Kidney (tissue), 14 donors: ENCODE data around the gene MFAP4. TPM values are rescaled to one million over a fixed set of nuclear protein-coding genes. Genes with fewer than 3 reads are reported as not detected.

Source experiments
- DNase-seq, 5 donors: peaks; one replicate each; pipeline ENCODE4 v3.0.0-alpha.2; 2013 to 2020
- FAIRE-seq: peaks from 2 replicates; lab custom pipeline; 2012; peaks lifted over from hg19 to GRCh38; lab: Jason Lieb, UNC
- H3K27ac ChIP-seq, 2 donors: one replicate each; pipeline ENCODE4 v1.7.0; 2013; ENCODE audit warnings: low read depth in 2 of 2, low read length in 2 of 2, inconsistent platforms in 1 of 2
- H3K27me3 ChIP-seq: one replicate; pipeline ENCODE4 v1.7.1; 2013; ENCODE audit warnings: low read length, inconsistent platforms; ENCODE audit not compliant: control insufficient read depth, insufficient read depth
- H3K36me3 ChIP-seq, 3 donors: one replicate each; pipeline versions ENCODE4 v1.7.0 to v1.7.1; 2013; ENCODE audit warnings: low read length in 3 of 3, control low read depth in 1 of 3, inconsistent platforms in 1 of 3; ENCODE audit not compliant: insufficient read depth in 3 of 3, control insufficient read depth in 2 of 3
- H3K4me1 ChIP-seq, 3 donors: one replicate each; pipeline versions ENCODE4 v1.7.0 to v1.7.1; 2013; ENCODE audit warnings: low read length in 3 of 3, inconsistent platforms in 1 of 3, low read depth in 1 of 3; ENCODE audit not compliant: control insufficient read depth in 2 of 3, insufficient read depth in 2 of 3
- H3K4me3 ChIP-seq, 3 donors: one replicate each; pipeline versions ENCODE4 v1.7.0 to v1.8.1; 2013; ENCODE audit warnings: low read length in 3 of 3, control low read depth in 1 of 3, inconsistent platforms in 1 of 3
- H3K9ac ChIP-seq, 3 donors: one replicate each; pipeline versions ENCODE4 v1.7.0 to v1.7.1; 2013; ENCODE audit warnings: low read length in 3 of 3, control low read depth in 1 of 3, inconsistent platforms in 1 of 3
- H3K9me3 ChIP-seq, 3 donors: one replicate each; pipeline versions ENCODE4 v1.7.0 to v1.7.1; 2013; ENCODE audit warnings: low read length in 3 of 3, control low read depth in 1 of 3, inconsistent platforms in 1 of 3; ENCODE audit not compliant: control insufficient read depth in 2 of 3, insufficient read depth in 1 of 3
- CTCF ChIP-seq: IDR thresholded peaks from 3 replicates; pipeline ENCODE4 v1.5.1; 2012; ENCODE audit warnings: mild to moderate bottlenecking, moderate library complexity, borderline replicate concordance; ENCODE audit not compliant: insufficient read depth; ENCODE audit errors: extremely low read depth
- intact Hi-C: fragments of 100-400 bp; cut with DNase I; formaldehyde crosslinking; loops from one replicate; pipeline ENCODE4 v1.11.1; 2022
- polyA plus RNA-seq: library from polyadenylated mRNA; stranded (reverse); fragments of 350-450 nt; fragmentation: Illumina TruSeq; extraction: RNeasy Lipid Tissue Mini Kit (QIAGEN cat#74804); gene quantifications from one replicate; pipeline ENCODE4 v1.2.3, GENCODE V29; 2014; ENCODE audit warnings: low read depth, low replicate concordance; ENCODE audit not compliant: insufficient read depth
- total RNA-seq: library from RNA; stranded (reverse); fragmentation: NEBNext Ultra II Directional; extraction: Animal tissue kit (Norgen Biotek cat#: 25700); gene quantifications from one replicate; pipeline ENCODE4 v1.2.1, GENCODE V29; 2021
- donor health status: control.
- donor health status: control.
- donor health status: control.
- donor health status: control.
- donor health status: control.
- donor health status: DM: yes; HTN: yes; CAD: no.
- donor health status: Normal renal cell carcinoma (clear cell type).

The MFAP4 gene
- total and polyA plus RNA-seq, 2 donors from 2014 or later: 27.6 to 51.1 TPM

GRCh38 chr17:19418251-19418992 lies 31.4 kb upstream of the MFAP4 start:
- intact Hi-C loops: no loop called here
- H3K27me3 ChIP-seq: no peaks in the 10 kb centered on the region
- H3K9me3 ChIP-seq: no peaks in the 10 kb centered on the region
- H3K4me1 ChIP-seq: no peaks in the 10 kb centered on the region
- FAIRE-seq: no peak
- TF ChIP-seq CTCF: no peak
- H3K36me3 ChIP-seq: no peaks in the 10 kb centered on the region
- H3K9ac ChIP-seq: no peak overlapping the region
- no peak overlapping the region for H3K27ac ChIP-seq
- no peak overlapping the region for H3K4me3 ChIP-seq
- DNase-seq: no peak

GRCh38 chr17:19417611-19418010 lies 30.6 kb upstream of the MFAP4 start:
- H3K27ac ChIP-seq: no peak overlapping the region

GRCh38 chr17:19415806-19416775 lies 29.1 kb upstream of the MFAP4 start:
- H3K27ac ChIP-seq: no peak overlapping the region
- no peak for FAIRE-seq

More at GRCh38 chr17:19417611-19418010, 30.6 kb upstream of the MFAP4 start:
- Histone ChIP-seq H3K27me3 (no peaks in the 10 kb centered on the region), H3K36me3 (no peaks in the 10 kb centered on the region), H3K9me3 (no peaks in the 10 kb centered on the region), H3K4me3 (no peak overlapping the region), H3K4me1 (no peaks in the 10 kb centered on the region), H3K9ac (no peak overlapping the region)
- FAIRE-seq (no peak), DNase-seq (no peak)
- TF ChIP-seq CTCF: no peak
- intact Hi-C loops: no loop called here

More at GRCh38 chr17:19415806-19416775, 29.1 kb upstream of the MFAP4 start:
- no peak for DNase-seq
- Histone ChIP-seq H3K4me1 (no peaks in the 10 kb centered on the region), H3K9me3 (no peaks in the 10 kb centered on the region), H3K27me3 (no peaks in the 10 kb centered on the region), H3K9ac (no peak overlapping the region), H3K4me3 (no peak overlapping the region), H3K36me3 (no peaks in the 10 kb centered on the region)
- intact Hi-C loops: no loop called here
- no peak for TF ChIP-seq CTCF
